Measurements from ENCODE around the gene SYT17.

The SYT17 gene

DNA sequence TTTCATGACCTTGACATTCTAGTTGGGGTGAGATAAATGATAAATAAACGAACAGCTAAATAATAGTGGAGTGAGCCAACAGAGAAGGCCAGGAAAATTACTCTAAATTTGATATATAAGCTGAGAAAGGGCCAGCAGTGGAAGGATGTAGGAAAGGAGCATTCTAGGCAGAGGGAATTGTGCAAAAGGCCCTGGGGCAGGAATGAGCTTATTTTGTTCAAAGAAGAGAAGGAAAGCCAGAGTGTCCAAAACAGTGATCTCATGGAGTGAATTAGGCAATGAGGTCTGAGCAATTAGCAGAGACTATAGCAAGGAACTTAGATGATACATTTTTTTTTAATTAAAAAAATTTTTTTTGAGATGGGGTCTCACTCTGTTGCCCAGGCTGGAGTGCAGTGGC, 74.1 kb downstream of the SYT17 start:
- TF ChIP-seq EZH2phosphoT487 (IDR thresholded peaks at IDR 0.05; ENCODE audit: borderline replicate concordance, low read length): no peak
- TF ChIP-seq, protein P1, sequence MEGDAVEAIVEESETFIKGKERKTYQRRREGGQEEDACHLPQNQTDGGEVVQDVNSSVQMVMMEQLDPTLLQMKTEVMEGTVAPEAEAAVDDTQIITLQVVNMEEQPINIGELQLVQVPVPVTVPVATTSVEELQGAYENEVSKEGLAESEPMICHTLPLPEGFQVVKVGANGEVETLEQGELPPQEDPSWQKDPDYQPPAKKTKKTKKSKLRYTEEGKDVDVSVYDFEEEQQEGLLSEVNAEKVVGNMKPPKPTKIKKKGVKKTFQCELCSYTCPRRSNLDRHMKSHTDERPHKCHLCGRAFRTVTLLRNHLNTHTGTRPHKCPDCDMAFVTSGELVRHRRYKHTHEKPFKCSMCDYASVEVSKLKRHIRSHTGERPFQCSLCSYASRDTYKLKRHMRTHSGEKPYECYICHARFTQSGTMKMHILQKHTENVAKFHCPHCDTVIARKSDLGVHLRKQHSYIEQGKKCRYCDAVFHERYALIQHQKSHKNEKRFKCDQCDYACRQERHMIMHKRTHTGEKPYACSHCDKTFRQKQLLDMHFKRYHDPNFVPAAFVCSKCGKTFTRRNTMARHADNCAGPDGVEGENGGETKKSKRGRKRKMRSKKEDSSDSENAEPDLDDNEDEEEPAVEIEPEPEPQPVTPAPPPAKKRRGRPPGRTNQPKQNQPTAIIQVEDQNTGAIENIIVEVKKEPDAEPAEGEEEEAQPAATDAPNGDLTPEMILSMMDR (IDR thresholded peaks at IDR 0.05; ENCODE audit: low read depth, low read length, poor library complexity, severe bottlenecking): no peak
- Histone ChIP-seq H4K20me1 (ENCODE audit: control insufficient read depth, insufficient read depth, low read depth, low read length) (no peaks in the 10 kb centered on the region), H3K27me3 (ENCODE audit: control insufficient read depth, low read length) (no peaks in the 10 kb centered on the region), H3K79me2 (ENCODE audit: control insufficient read depth, low read length) (no peaks in the 10 kb centered on the region), H3K4me1 (ENCODE audit: control insufficient read depth, low read length) (no peaks in the 10 kb centered on the region), H3K27ac (ENCODE audit: low read depth, low read length) (no peak overlapping the region), H3F3A (ENCODE audit: control insufficient read depth, insufficient read depth) (no peaks in the 10 kb centered on the region), H3K9me3 (ENCODE audit: control insufficient read depth, insufficient read depth, low read length) (peaks cover 14% of the 10 kb centered on the region; the same call in 1 of the 2 replicates), H3K9me2 (replicated peaks; ENCODE audit: control insufficient read depth, low read length) (no peaks in the 10 kb centered on the region), H3K4me3 (ENCODE audit: low read length) (no peak overlapping the region), H3K36me3 (ENCODE audit: control insufficient read depth, low read length) (no peaks in the 10 kb centered on the region), H3K4me2 (ENCODE audit: low read length) (no peak overlapping the region)

DNA sequence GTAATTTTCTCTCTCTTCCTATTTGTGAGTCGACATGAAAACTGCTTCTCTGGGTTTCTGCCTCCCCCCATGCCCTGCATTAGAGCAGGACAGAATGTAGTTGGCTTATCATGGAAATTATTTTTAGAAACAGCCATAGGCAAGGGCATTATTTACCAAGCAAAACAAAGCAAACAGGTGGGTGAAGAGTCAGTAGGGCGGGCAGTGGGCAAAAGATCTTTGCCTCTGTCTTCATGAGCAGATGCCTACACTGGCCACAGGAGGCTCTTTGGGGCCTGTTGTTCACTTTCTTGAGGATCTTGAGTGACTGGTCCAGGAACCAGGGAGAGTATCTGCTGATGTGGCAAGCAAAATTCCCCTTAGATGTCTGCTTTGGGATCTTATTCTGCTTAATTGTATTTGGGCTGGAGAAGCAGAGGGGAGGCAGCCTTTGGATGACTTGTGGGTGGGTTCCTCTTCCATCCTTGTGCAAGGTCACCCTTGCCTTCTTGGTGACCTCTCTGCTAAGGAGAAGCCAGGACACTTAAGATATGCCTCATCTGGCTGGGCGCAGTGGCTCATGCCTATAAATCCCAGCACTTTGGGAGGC, 75.0 kb downstream of the SYT17 start:
- TF ChIP-seq, protein P1 (IDR thresholded peaks at IDR 0.05; ENCODE audit: low read depth, low read length, poor library complexity, severe bottlenecking): no peak
- TF ChIP-seq EZH2phosphoT487 (IDR thresholded peaks at IDR 0.05; ENCODE audit: borderline replicate concordance, low read length): no peak
- no peak overlapping the region for H3K4me3 ChIP-seq (ENCODE audit: low read length)
- no peaks in the 10 kb centered on the region for H3K36me3 ChIP-seq (ENCODE audit: control insufficient read depth, low read length)
- H3K27ac ChIP-seq (ENCODE audit: low read depth, low read length): no peak overlapping the region
- H3K79me2 ChIP-seq (ENCODE audit: control insufficient read depth, low read length): no peaks in the 10 kb centered on the region
- H3K27me3 ChIP-seq (ENCODE audit: control insufficient read depth, low read length): no peaks in the 10 kb centered on the region
- H3K9me2 ChIP-seq (replicated peaks; ENCODE audit: control insufficient read depth, low read length): no peaks in the 10 kb centered on the region
- no peaks in the 10 kb centered on the region for H4K20me1 ChIP-seq (ENCODE audit: control insufficient read depth, insufficient read depth, low read depth, low read length)
- peaks cover 14% of the 10 kb centered on the region; the same call in 1 of the 2 replicates for H3K9me3 ChIP-seq (ENCODE audit: control insufficient read depth, insufficient read depth, low read length)
- no peaks in the 10 kb centered on the region for H3F3A ChIP-seq (ENCODE audit: control insufficient read depth, insufficient read depth)
- H3K4me2 ChIP-seq (ENCODE audit: low read length): no peak overlapping the region
- H3K4me1 ChIP-seq (ENCODE audit: control insufficient read depth, low read length): no peaks in the 10 kb centered on the region

DNA sequence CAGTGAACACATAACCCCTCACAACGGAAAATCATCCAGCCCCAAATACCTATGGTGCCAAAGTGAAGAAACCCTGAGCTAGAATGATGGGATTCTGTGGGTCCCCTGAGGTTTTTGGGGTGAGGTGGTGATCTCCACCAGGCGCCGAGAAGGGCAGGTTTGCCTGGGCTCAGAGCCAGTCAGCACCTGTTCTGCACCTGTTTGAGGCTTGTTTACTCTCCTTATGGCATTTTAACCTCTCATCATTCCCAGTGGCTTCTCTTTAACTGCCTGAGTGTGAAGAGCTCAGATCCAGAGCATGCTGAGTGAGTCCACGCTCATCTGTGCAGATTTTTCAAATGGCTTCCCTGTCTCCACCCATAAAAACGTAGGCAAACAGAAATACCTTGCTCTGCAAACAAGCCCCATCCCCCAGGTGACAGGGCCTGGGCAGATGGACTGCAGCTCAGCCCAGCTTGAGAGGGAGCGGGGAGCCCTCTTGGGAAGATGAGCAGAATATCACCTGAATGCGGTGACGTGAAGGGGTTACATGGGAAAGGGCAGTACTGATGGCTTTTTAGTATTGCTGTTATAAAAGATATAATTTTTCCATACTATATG, 77.4 kb downstream of the SYT17 start:
- Histone ChIP-seq H3K36me3 (ENCODE audit: control insufficient read depth, low read length) (no peaks in the 10 kb centered on the region), H3K79me2 (ENCODE audit: control insufficient read depth, low read length) (no peaks in the 10 kb centered on the region), H3K9me3 (ENCODE audit: control insufficient read depth, insufficient read depth, low read length) (peaks cover 3% of the 10 kb centered on the region; the same call in 1 of the 2 replicates), H3K27me3 (ENCODE audit: control insufficient read depth, low read length) (no peaks in the 10 kb centered on the region), H3K4me3 (ENCODE audit: low read length) (no peak overlapping the region), H3K4me1 (ENCODE audit: control insufficient read depth, low read length) (no peaks in the 10 kb centered on the region), H3K27ac (ENCODE audit: low read depth, low read length) (no peak overlapping the region), H3F3A (ENCODE audit: control insufficient read depth, insufficient read depth) (no peaks in the 10 kb centered on the region), H3K4me2 (ENCODE audit: low read length) (no peak overlapping the region), H4K20me1 (ENCODE audit: control insufficient read depth, insufficient read depth, low read depth, low read length) (no peaks in the 10 kb centered on the region), H3K9me2 (replicated peaks; ENCODE audit: control insufficient read depth, low read length) (no peaks in the 10 kb centered on the region)
- TF ChIP-seq EZH2phosphoT487 (IDR thresholded peaks at IDR 0.05; ENCODE audit: borderline replicate concordance, low read length): no peak
- TF ChIP-seq, protein P1 (IDR thresholded peaks at IDR 0.05; ENCODE audit: low read depth, low read length, poor library complexity, severe bottlenecking): no peak

Measured in DOHH2 (cell line).